Measurements from ENCODE around the gene EIF5AL1.

EIF5AL1 gene

GRCh38 chr10:79471776-79472175, 40.6 kb upstream of the EIF5AL1 start:
- no peak overlapping the region for H3K4me3 ChIP-seq (ENCODE audit: low read depth, low read length)
- DNase-seq (ENCODE audit: low read depth) = no peak
- TF ChIP-seq MYC (IDR thresholded peaks at IDR 0.05; ENCODE audit: low read depth, low read length) (no peak), CTCF (IDR thresholded peaks at IDR 0.05; ENCODE audit: low read depth, low read length) (no peak)

DNA sequence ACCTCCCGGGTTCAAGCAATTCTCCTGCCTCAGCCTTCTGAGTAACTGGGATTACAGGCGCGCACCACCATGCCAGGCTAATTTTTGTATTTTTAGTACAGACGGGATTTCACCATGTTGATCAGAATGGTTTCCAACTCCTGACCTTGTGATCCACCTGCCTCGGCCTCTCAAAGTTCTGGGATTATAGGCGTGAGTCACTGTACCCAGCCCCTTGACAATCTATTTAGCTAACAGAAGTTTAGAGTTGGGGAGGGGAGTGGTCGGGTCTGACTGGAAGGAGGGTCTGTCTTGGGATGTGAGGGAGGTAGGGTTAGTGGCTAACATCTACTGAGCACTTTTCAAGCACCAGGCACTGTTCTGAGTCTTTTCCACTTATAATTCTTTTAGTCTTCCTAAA, 39.9 kb upstream of the EIF5AL1 start:
- H3K4me3 ChIP-seq (ENCODE audit: low read depth, low read length) = no peak overlapping the region
- no peak for TF ChIP-seq POLR2A (IDR thresholded peaks at IDR 0.05; ENCODE audit: extremely low read depth, insufficient read length)
- no peak for TF ChIP-seq MYC (IDR thresholded peaks at IDR 0.05; ENCODE audit: low read depth, low read length)
- TF ChIP-seq, protein P1, sequence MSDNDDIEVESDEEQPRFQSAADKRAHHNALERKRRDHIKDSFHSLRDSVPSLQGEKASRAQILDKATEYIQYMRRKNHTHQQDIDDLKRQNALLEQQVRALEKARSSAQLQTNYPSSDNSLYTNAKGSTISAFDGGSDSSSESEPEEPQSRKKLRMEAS (IDR thresholded peaks at IDR 0.05; ENCODE audit: low read depth, low read length) = no peak
- TF ChIP-seq CTCF (IDR thresholded peaks at IDR 0.05; ENCODE audit: low read depth, low read length) = no peak
- no peak for DNase-seq (ENCODE audit: low read depth)

DNA sequence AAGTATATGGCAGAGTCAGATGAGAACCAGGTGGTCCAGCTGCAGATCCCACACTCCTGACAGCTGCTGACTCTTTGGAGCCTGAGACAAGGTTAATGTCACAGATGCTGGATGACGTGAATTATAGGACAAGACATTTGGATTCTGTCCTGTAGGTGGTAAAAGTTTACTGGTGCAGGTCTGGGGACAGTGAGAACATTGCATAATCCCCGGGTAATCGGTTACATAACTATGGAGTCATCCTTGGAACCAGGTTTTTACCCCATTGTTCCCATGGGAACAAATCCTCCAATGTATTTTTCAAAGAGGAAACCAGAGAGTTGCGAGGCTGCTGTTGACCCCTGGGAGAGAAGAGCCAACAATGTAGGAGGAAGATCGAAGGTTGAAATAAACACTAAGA, 39.4 kb upstream of the EIF5AL1 start:
- H3K4me3 ChIP-seq (ENCODE audit: low read depth, low read length) = peak overlapping the region; percentile 19
- peak; percentile 81 for DNase-seq (ENCODE audit: low read depth)
- TF ChIP-seq POLR2A (IDR thresholded peaks at IDR 0.05; ENCODE audit: extremely low read depth, insufficient read length) (no peak), CTCF (IDR thresholded peaks at IDR 0.05; ENCODE audit: low read depth, low read length) (no peak), MYC (IDR thresholded peaks at IDR 0.05; ENCODE audit: low read depth, low read length) (no peak)
- TF ChIP-seq, protein P1 (IDR thresholded peaks at IDR 0.05; ENCODE audit: low read depth, low read length) = no peak

GRCh38 chr10:79473496-79474095, 38.7 kb upstream of the EIF5AL1 start:
- peak; percentile 94 for DNase-seq (ENCODE audit: low read depth)
- 0 out of 2 replicates have a peak, but pooled peaks have one; percentile 11 for TF ChIP-seq MYC (IDR thresholded peaks at IDR 0.05; ENCODE audit: low read depth, low read length)
- TF ChIP-seq, protein P1 (IDR thresholded peaks at IDR 0.05; ENCODE audit: low read depth, low read length) = no peak
- peak overlapping the region; percentile 8 for H3K4me3 ChIP-seq (ENCODE audit: low read depth, low read length)

GRCh38 chr10:79475119-79475653, 37.1 kb upstream of the EIF5AL1 start:
- H3K4me3 ChIP-seq (ENCODE audit: low read depth, low read length) = no peak overlapping the region
- TF ChIP-seq, protein P1 (IDR thresholded peaks at IDR 0.05; ENCODE audit: low read depth, low read length) = no peak
- TF ChIP-seq MYC (IDR thresholded peaks at IDR 0.05; ENCODE audit: low read depth, low read length) (no peak), CTCF (IDR thresholded peaks at IDR 0.05; ENCODE audit: low read depth, low read length) (no peak), POLR2A (IDR thresholded peaks at IDR 0.05; ENCODE audit: extremely low read depth, insufficient read length) (no peak)
- DNase-seq (ENCODE audit: low read depth) = peak; percentile 44

- peak; percentile 52 for DNase-seq (ENCODE audit: low read depth)
- no peak overlapping the region for H3K4me3 ChIP-seq (ENCODE audit: low read depth, low read length)
- no peak for TF ChIP-seq MYC (IDR thresholded peaks at IDR 0.05; ENCODE audit: low read depth, low read length)
- no peak for TF ChIP-seq CTCF (IDR thresholded peaks at IDR 0.05; ENCODE audit: low read depth, low read length)
- TF ChIP-seq POLR2A (IDR thresholded peaks at IDR 0.05; ENCODE audit: extremely low read depth, insufficient read length) = no peak
- TF ChIP-seq, protein P1 (IDR thresholded peaks at IDR 0.05; ENCODE audit: low read depth, low read length) = no peak
Measured at GRCh38 chr10:79475877-79476276, 36.5 kb upstream of the EIF5AL1 start.
